NCI-H1436 treated with DMSO at 0.1 percent for 48 hours (cell line): ENCODE results near the gene IGFBP1.
"Not testable (repeated sequence)": the region's sequence is repeated elsewhere in the genome, so short reads cannot be mapped to it uniquely, and the experiment has no call there.

Experiments
- DNase-seq: peaks from one replicate; lab custom pipeline; 2025; lab: John Stamatoyannopoulos, UW

IGFBP1 gene

GRCh38 chr7:45938626-45939302 lies 50.5 kb downstream of the IGFBP1 start:
- no peak for DNase-seq

GRCh38 chr7:45939574-45939973 lies 51.3 kb downstream of the IGFBP1 start:
- no peak for DNase-seq

- DNase-seq = not testable (repeated sequence)
Observed at GRCh38 chr7:45940237-45940781, 52.0 kb downstream of the IGFBP1 start.

GRCh38 chr7:45940939-45941338 lies 52.7 kb downstream of the IGFBP1 start:
- DNase-seq = no peak
